Activated T-cell treated with anti-CD3 and anti-CD28 coated beads, Interleukin-2, amount 50 U/mL, for 24 hours (primary cell): ENCODE measurements around the gene TMEM270.
"Not testable (repeated sequence)": the region's sequence is repeated elsewhere in the genome, so short reads cannot be mapped to it uniquely, and the experiment has no call there.

ENCODE experiments used
- DNase-seq: peaks from one replicate; pipeline ENCODE4 v3.0.0-alpha.2; 2020
- H3K27ac Mint-ChIP-seq: 2 replicates; pipeline ENCODE4 v1.8.0; 2020; ENCODE audit warnings: mild to moderate bottlenecking, mixed read lengths
- H3K27me3 Mint-ChIP-seq: 2 replicates; pipeline ENCODE4 v1.8.0; 2020; ENCODE audit warnings: mixed read lengths
- H3K36me3 Mint-ChIP-seq: 2 replicates; pipeline ENCODE4 v1.8.0; 2020; ENCODE audit warnings: low read depth, mixed read lengths
- H3K4me1 Mint-ChIP-seq: 2 replicates; pipeline ENCODE4 v1.8.0; 2020; ENCODE audit warnings: low read depth, mixed read lengths
- H3K4me3 Mint-ChIP-seq: 2 replicates; pipeline ENCODE4 v1.8.0; 2020; ENCODE audit warnings: mild to moderate bottlenecking, moderate library complexity, mixed read lengths
- H3K9me3 Mint-ChIP-seq: 2 replicates; pipeline ENCODE4 v1.8.0; 2020; ENCODE audit warnings: mixed read lengths

Gene TMEM270

DNA sequence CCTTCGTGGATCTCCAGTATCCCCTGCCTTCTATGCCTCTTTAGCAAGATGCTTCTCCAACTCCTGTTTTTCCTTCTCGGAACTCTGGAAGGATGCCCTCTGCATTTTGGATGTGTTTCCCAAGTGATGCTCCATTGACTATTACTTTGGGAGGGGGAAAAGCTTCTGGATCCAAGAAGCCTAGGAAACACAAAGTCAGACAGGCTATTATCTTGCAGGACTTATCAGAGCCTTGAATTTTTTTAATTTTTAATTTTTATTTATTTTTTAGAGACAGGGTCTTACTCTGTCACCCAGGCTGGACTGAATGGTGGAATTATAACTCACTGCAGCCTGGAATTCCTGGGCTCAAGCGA lies 21.1 kb downstream of the TMEM270 start:
- H3K9me3 Mint-ChIP-seq, result no peaks in the 10 kb centered on the region
- no peak overlapping the region for H3K27ac Mint-ChIP-seq

DNA sequence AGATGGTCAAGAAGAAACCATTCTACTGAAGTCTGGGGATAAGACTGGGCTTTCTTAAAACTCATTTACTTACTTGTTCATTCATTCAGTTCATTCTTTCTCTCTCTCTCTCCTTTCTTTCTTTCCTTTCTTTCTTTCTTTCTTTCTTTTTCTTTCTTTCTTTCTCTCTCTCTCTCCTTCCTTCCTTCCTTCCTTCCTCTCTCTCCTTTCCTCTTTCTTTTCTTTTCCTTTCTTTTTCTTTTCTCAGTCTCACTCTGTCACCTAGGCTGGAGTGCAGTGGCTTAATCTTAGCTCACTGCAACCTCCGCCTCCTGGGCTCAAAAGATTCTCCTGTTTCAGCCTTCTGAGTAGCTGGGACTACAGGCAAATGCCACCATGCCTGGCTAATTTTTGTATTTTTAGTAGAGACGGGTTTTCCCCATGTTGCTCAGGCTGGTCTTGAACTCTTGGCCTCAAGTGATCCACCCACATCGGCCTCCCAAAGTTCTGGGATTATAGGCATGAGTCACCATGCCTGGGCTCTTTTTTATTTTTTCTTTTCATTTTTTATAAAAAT lies 24.0 kb downstream of the TMEM270 start:
- H3K27ac Mint-ChIP-seq, H3K4me3 Mint-ChIP-seq, H3K9me3 Mint-ChIP-seq: not testable (repeated sequence)

More for the DNA sequence above, 21.1 kb downstream of the TMEM270 start:
- no peak for DNase-seq
- H3K36me3 Mint-ChIP-seq, result no peaks in the 10 kb centered on the region
- H3K4me3 Mint-ChIP-seq, result no peak overlapping the region
- H3K27me3 Mint-ChIP-seq, result peaks cover 30% of the 10 kb centered on the region
- H3K4me1 Mint-ChIP-seq, result no peaks in the 10 kb centered on the region

DNA sequence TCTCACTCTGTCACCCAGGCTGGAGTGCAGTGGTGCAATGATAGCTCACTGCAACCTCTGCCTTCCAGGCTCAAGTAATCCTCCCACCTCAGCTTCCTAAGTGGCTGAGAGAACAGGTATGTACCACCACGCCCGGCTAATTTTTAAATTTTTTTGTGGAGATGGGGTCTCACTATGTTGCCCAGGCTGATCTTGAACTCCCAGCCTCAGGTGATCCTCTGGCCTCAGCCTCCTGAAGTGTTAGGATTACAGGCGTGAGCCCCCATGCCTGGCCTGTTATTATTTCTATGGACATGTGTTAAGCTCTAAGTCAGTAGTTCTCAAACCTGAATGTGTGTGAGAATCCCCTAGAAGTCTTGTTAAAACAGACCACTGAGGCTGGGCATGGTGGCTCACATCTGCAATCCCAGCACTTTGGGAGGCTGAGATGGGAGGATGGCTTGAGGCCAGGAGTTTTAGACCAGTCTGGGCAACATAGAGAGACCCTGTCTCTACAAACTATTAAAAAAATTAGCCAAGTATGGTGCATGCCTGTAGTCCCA lies 24.5 kb downstream of the TMEM270 start:
- peaks cover 36% of the 10 kb centered on the region for H3K27me3 Mint-ChIP-seq
- no peak for DNase-seq
- no peaks in the 10 kb centered on the region for H3K36me3 Mint-ChIP-seq
- H3K4me3 Mint-ChIP-seq, result no peak overlapping the region
- no peak overlapping the region for H3K27ac Mint-ChIP-seq
- H3K4me1 Mint-ChIP-seq, result peaks cover 8% of the 10 kb centered on the region
- H3K9me3 Mint-ChIP-seq, result no peaks in the 10 kb centered on the region

More for the DNA sequence above, 24.0 kb downstream of the TMEM270 start:
- H3K4me1 Mint-ChIP-seq, H3K36me3 Mint-ChIP-seq, DNase-seq: not testable (repeated sequence)
- peaks cover 40% of the 10 kb centered on the region for H3K27me3 Mint-ChIP-seq

DNA sequence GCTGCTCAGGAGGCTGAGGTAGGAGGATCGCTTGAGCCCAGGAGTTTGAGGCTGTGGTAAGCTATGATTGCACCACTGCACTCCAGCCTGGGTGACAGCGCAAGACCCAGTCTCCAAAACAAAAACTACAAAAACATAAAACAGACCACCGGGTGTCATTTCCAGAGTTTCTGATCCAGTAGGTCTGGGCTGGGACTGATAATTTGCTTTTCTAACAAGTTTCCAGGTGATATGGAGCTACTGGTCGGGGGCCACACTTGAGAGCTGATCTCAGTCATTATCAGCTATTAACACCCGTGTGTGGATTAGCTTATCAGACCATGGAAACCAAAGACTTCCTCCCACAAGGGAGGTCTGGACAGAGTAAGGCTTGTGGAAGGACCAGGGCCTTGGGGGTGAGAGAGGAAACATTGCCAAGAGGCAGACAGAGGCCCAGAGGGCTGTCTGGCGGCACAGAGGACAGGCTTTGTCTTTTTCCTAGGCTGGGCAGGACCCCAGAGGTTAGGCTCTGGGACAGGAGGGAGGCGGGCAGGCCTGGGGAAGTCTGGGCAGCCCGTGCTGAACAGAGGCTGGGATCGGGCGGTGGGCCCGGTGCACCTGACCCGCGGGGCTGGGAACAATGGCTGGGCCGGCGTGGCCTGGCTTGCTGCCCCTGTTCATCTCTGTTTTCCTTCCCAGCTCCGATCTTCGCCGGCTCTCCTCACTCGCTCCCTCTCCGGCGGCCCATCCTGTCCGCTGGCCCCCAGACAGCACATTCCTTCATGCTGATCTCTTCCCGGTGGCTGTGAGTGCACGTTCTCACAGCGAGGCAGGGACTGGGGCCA lies 25.2 kb downstream of the TMEM270 start:
- Mint-ChIP-seq H3K36me3 (no peaks in the 10 kb centered on the region), H3K4me1 (peaks cover 10% of the 10 kb centered on the region), H3K27ac (no peak overlapping the region), H3K27me3 (peaks cover 34% of the 10 kb centered on the region), H3K4me3 (no peak overlapping the region), H3K9me3 (no peaks in the 10 kb centered on the region)
- DNase-seq, result no peak

DNA sequence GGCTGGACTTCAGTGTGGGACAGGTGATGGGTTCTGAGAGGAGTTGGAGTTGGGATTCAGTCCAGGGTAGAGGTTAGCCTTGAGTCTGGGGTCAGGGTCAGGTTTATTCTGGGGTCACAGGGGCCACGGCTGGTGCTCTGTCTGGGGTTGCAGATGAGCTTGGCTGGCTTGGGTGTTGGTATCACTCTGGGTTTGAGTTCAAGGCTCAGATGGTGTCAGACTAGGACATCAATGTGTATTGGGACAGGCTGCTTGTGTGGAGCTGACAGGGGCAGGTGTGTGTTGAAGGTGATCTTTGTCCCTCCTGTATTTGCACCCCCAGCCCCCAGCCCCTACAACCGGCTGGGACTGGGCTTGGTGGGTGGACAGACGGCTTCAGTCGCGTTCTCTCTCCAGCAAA lies 26.8 kb downstream of the TMEM270 start:
- H3K36me3 Mint-ChIP-seq, result no peaks in the 10 kb centered on the region
- H3K4me1 Mint-ChIP-seq, result peaks cover 10% of the 10 kb centered on the region
- no peak overlapping the region for H3K4me3 Mint-ChIP-seq
- H3K9me3 Mint-ChIP-seq, result no peaks in the 10 kb centered on the region
- peaks cover 33% of the 10 kb centered on the region for H3K27me3 Mint-ChIP-seq
- no peak for DNase-seq
- peak overlapping the region; percentile 35 for H3K27ac Mint-ChIP-seq

DNA sequence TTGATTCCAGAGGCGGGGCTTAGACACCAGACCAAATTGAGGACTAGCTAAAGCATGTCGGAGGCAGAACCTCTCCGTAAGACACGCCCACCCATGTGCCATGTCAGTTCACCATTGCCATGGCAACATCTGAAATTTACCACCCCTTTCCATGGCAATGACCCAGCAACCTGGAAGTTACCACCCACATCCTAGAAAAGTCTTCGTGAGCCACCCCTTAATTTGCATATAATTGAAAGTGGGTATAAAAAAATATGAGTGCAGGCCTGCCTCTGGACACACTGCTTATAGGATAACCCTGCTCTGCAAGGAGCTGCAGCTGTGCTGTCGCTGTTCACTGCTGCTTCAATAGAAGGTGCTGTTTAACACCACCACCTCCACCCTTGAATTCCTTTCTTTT lies 28.0 kb downstream of the TMEM270 start:
- Mint-ChIP-seq H3K27ac (no peak overlapping the region), H3K4me1 (peaks cover 10% of the 10 kb centered on the region), H3K9me3 (no peaks in the 10 kb centered on the region), H3K27me3 (peaks cover 33% of the 10 kb centered on the region), H3K4me3 (no peak overlapping the region), H3K36me3 (no peaks in the 10 kb centered on the region)
- no peak for DNase-seq

DNA sequence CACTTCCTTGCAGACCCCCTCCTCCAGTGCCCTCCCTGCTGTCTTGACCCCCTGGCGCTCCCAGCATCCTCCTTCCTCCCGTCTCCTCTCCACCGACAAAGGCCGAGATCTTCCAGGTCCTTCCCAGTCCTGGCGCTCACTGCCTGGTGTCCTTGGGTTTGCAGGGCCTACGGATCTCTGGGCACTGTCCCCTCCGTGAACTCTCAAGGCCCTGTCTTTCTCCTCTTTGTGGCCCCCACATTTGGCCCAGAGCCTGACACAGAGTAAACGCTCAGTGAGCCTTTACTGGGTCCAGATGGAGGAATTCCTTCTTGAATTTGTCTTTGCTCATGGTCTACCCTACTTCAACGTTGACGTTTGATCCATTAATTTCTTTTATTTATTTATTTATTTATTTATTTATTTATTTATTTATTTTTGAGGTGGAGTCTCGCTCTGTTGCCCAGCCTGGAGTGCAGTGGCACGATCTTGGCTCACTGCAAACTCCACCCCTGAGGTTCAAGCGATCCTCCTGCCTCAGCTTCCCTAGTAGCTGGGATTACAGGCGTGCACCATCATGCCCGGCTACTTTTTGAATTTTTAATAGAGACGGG lies 29.7 kb downstream of the TMEM270 start:
- H3K4me1 Mint-ChIP-seq, result peaks cover 10% of the 10 kb centered on the region
- H3K27me3 Mint-ChIP-seq, result peaks cover 30% of the 10 kb centered on the region
- H3K27ac Mint-ChIP-seq, result no peak overlapping the region
- no peak overlapping the region for H3K4me3 Mint-ChIP-seq
- no peaks in the 10 kb centered on the region for H3K9me3 Mint-ChIP-seq
- H3K36me3 Mint-ChIP-seq, result no peaks in the 10 kb centered on the region
- no peak for DNase-seq

DNA sequence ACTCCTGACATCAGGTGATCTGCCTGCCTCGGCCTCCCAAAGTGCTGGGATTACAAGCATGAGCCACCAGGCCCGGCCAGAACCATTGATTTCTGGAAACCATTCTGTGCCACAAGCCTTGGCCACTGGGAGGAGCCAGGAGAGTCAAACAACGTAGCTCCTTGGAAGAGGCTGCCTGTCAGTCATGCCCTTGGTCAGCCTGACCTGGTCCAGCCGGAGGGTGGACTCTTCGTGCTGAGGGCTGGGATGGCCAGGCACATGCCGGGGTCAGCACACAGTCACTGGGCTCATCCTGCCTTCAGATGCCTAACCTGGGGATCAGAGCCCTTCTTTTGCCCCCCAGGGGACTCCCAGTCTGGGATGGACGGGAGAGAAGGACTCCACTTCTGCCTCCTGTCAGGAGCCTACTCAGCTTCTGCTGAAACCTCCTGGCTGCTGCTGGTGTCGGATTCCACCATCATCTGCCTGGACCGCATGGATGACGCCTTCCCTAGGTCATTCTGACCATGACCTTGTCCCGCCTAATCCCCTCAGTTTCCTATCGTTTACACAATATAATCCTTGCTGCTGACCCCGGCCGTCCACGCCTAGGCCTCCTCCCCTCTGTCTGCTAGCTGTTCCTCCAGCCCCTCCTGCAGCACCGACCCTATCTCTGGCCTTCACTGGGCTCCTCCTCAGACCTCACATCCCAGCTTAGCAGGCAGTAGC lies 30.4 kb downstream of the TMEM270 start:
- peaks cover 10% of the 10 kb centered on the region for H3K4me1 Mint-ChIP-seq
- H3K9me3 Mint-ChIP-seq, result peaks cover 4% of the 10 kb centered on the region
- peaks cover 25% of the 10 kb centered on the region for H3K27me3 Mint-ChIP-seq
- no peak overlapping the region for H3K27ac Mint-ChIP-seq
- no peaks in the 10 kb centered on the region for H3K36me3 Mint-ChIP-seq
- H3K4me3 Mint-ChIP-seq, result no peak overlapping the region
- DNase-seq, result no peak

DNA sequence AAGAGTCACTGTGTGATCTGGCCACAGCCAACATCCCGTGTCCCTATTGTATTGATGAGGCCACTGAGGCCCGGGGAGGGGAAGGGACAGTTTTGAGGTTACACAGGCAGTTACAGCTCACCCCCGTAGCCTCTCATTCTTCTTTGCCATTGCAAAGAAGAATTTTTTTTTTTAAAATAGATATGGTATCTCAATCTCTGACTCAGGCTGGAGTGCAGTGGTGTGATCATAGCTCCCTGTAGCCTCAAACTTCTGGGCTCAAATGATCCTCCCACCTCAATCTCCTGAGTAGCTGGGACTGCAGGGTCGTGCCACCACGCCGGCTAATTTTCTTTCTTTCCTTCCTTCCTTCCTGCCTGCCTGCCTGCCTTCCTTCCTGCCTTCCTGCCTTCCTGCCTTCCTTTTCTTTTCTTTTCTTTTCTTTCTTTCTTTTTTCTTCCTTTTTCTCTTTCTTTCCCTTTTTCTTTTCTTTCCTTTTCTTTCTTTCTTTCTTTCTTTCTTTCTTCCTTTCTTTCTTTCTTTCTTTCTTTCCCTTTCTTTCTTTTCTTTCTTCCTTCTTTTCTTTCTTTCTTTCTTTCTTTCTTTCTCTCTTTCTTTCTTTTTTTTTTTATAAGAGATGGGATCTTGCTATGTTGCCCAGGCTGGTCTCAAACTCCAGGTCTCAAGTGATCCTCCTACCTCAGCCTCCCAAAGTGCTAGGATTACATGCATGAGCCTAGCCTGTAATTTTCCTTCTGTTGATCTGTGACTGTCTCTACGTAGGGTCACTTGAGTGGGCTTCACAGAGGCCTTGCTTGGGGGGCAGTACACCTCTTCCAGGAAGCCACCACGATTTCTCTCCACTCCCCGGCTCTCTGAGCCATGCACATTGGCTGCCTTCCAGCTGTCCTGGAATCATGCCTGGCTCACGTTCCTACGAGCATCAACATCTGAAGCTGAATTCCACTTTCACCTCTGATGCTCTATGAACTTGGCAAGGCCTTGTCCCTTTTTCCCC lies 31.3 kb downstream of the TMEM270 start:
- Mint-ChIP-seq H3K27ac (no peak overlapping the region), H3K4me3 (no peak overlapping the region), H3K4me1 (peaks cover 12% of the 10 kb centered on the region), H3K27me3 (peaks cover 17% of the 10 kb centered on the region), H3K36me3 (no peaks in the 10 kb centered on the region), H3K9me3 (peaks cover 4% of the 10 kb centered on the region)
- DNase-seq, result no peak

DNA sequence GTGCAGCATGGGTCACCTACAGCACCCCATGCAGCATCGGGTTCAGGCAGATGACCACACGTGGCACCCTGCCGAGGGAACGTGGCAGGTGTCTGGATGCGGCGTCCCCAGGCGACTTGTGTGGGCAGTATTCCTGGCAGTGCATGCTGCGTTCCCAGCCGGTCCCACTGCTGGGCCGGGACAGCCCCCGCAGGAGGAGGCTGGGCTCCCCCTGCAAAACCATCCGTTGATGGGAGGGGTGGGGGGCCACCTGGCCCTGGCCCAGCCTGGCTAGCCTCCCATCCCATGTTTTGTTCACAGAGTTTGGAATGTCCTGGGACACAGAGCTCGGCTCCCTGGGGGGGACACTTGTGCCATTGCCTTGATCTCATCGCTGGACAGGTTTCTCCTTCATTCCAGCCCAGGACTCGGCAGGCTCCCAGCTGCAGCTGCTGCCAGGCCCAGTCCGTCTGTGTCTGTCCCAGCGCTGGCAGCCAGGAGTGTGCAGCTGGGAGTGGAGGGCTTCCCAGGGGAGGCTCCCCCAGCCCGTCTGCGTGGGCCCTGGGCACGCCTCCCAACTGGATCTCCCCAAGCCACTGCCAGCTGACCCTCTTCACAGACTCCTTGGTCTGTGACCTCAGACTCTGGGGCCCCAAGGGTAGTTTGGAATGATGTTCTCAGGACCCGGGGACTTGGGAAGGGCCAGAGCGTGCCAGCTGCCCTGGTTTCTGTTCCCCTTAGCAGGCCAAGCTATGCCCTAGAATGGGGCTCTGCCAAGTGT lies 32.6 kb downstream of the TMEM270 start:
- Mint-ChIP-seq H3K27me3 (peaks cover 7% of the 10 kb centered on the region), H3K9me3 (peaks cover 4% of the 10 kb centered on the region), H3K4me1 (peaks cover 12% of the 10 kb centered on the region), H3K36me3 (no peaks in the 10 kb centered on the region), H3K4me3 (no peak overlapping the region), H3K27ac (no peak overlapping the region)
- DNase-seq, result no peak

DNA sequence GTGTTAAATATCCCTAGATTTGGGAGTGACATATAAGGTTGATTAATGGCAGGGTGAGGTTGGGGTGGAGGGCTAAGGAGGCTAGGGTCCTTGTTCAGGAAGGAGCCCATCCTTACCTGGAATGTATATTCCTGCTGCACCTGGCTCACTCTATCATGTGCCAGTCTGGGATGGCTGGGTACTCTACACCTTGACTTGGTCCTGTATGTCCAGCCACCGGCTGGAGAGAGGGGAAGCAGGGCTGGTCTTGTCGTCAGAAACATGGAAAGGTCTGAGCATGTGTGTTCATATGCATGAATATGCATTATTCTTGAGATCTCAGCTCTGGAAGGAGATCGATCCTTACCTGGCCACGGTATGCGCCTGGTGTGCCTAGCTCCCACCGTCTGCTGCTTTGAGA lies 33.2 kb downstream of the TMEM270 start:
- Mint-ChIP-seq H3K4me3 (no peak overlapping the region), H3K9me3 (peaks cover 4% of the 10 kb centered on the region)

DNA sequence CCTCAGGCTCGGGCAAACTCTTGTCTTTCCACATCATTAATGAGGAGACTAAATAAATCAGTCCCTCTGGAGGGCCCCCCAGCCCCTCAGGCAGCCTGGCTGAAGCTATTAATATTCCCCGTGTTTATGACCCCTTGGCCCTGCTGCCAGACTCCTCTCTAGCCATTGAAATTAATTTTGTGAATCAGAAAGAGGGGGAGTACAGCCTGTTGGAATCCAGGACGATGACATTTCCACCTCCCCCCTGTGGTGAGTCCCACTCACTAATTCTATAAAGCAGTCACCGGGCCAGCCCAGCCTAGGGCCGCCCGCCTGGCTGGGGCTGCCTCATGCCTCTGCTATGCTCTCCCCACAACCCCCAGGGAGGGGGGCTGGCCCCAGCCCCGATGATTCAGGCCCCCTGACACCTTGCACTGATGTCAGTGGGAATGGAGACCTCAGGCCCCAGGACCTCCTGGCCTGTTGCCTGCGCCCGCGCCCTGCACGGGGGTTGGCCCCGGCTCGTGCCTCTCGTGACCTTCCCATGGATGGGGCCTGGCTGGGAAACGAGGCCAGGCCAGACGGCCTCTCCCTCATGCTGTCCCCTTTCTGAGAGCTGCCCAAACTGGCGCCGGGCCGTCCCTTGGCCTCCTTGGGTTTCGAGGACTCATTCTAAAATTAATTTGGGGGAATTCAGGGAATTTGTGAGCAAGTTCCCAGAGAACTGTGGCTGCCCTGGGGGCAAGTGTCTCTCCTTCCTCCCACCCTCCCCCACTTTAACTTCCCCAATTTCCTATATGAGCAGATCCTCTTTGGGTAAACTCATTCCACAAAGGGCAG lies 34.0 kb downstream of the TMEM270 start:
- H3K36me3 Mint-ChIP-seq, result no peaks in the 10 kb centered on the region
- H3K4me3 Mint-ChIP-seq, result no peak overlapping the region
- H3K27ac Mint-ChIP-seq, result no peak overlapping the region
- peaks cover 4% of the 10 kb centered on the region for H3K27me3 Mint-ChIP-seq
- no peak for DNase-seq
- peaks cover 10% of the 10 kb centered on the region for H3K4me1 Mint-ChIP-seq
- H3K9me3 Mint-ChIP-seq, result peaks cover 4% of the 10 kb centered on the region

More for the DNA sequence above, 33.2 kb downstream of the TMEM270 start:
- Mint-ChIP-seq H3K36me3 (no peaks in the 10 kb centered on the region), H3K27ac (no peak overlapping the region), H3K4me1 (peaks cover 12% of the 10 kb centered on the region), H3K27me3 (peaks cover 4% of the 10 kb centered on the region)
- DNase-seq, result no peak
